Type B pancreatic cell (in vitro differentiated cells): ENCODE data around the gene LGR6. TPM values are rescaled to one million over a fixed set of nuclear protein-coding genes. Genes with fewer than 3 reads are reported as not detected.

Experiments
- DNase-seq: peaks from one replicate; pipeline ENCODE4 v3.0.0; 2021; ENCODE audit warnings: mixed read lengths; ENCODE audit not compliant: unreplicated experiment; ENCODE audit errors: extremely low spot score
- H3K27ac Mint-ChIP-seq: 2 replicates; pipeline ENCODE4 v1.8.0; 2021; ENCODE audit warnings: mild to moderate bottlenecking, mixed read lengths
- H3K27me3 Mint-ChIP-seq: 2 replicates; pipeline ENCODE4 v1.8.0; 2021; ENCODE audit warnings: mixed read lengths
- H3K36me3 Mint-ChIP-seq: 2 replicates; pipeline ENCODE4 v1.8.0; 2021; ENCODE audit warnings: mixed read lengths
- H3K4me1 Mint-ChIP-seq: one replicate; pipeline ENCODE4 v1.8.0; 2021; ENCODE audit warnings: mixed read lengths; ENCODE audit not compliant: unreplicated experiment
- H3K4me3 Mint-ChIP-seq: 2 replicates; pipeline ENCODE4 v1.8.0; 2021; ENCODE audit warnings: mild to moderate bottlenecking, mixed read lengths
- H3K9me3 Mint-ChIP-seq: 2 replicates; pipeline ENCODE4 v1.8.0; 2021; ENCODE audit warnings: mixed read lengths
- CTCF ChIP-seq: fragments of 200-600 bp; sonication (generic); conservative IDR thresholded peaks from 2 replicates; pipeline ENCODE4 v1.5.0; 2021; ENCODE audit warnings: antibody characterized with exemption, mild to moderate bottlenecking
- total RNA-seq: library from RNA; stranded (reverse); gene quantifications from 2 replicates; pipeline ENCODE4 v1.2.1, GENCODE V29; 2021; ENCODE audit warnings: low replicate concordance

LGR6 gene
- total RNA-seq, 1 donor from 2014 or later: 2.8 TPM

GRCh38 chr1:202146993-202147392, 46.6 kb upstream of the LGR6 start:
- no peak overlapping the region for H3K4me3 Mint-ChIP-seq
- no peaks in the 10 kb centered on the region for H3K9me3 Mint-ChIP-seq
- no peak for TF ChIP-seq CTCF
- no peak overlapping the region for H3K27ac Mint-ChIP-seq
- peaks cover 24% of the 10 kb centered on the region for H3K4me1 Mint-ChIP-seq
- DNase-seq: no peak
- H3K36me3 Mint-ChIP-seq: no peaks in the 10 kb centered on the region
- peaks cover 3% of the 10 kb centered on the region for H3K27me3 Mint-ChIP-seq

- Mint-ChIP-seq H3K9me3 (no peaks in the 10 kb centered on the region), H3K4me3 (no peak overlapping the region), H3K36me3 (no peaks in the 10 kb centered on the region), H3K27ac (no peak overlapping the region), H3K4me1 (peaks cover 16% of the 10 kb centered on the region), H3K27me3 (peaks cover 3% of the 10 kb centered on the region)
- TF ChIP-seq CTCF: no peak
- DNase-seq: no peak
Observed at GRCh38 chr1:202148391-202148790, 45.2 kb upstream of the LGR6 start.

GRCh38 chr1:202149566-202149965, 44.0 kb upstream of the LGR6 start:
- Mint-ChIP-seq H3K4me3 (no peak overlapping the region), H3K9me3 (no peaks in the 10 kb centered on the region), H3K36me3 (no peaks in the 10 kb centered on the region), H3K27me3 (peaks cover 3% of the 10 kb centered on the region), H3K27ac (no peak overlapping the region), H3K4me1 (peaks cover 14% of the 10 kb centered on the region)
- TF ChIP-seq CTCF: no peak
- no peak for DNase-seq

- Mint-ChIP-seq H3K4me3 (no peak overlapping the region), H3K36me3 (no peaks in the 10 kb centered on the region), H3K27ac (no peak overlapping the region)
Observed at GRCh38 chr1:202150187-202150586, 43.4 kb upstream of the LGR6 start.

GRCh38 chr1:202150602-202151001, 43.0 kb upstream of the LGR6 start:
- no peaks in the 10 kb centered on the region for H3K9me3 Mint-ChIP-seq
- no peaks in the 10 kb centered on the region for H3K36me3 Mint-ChIP-seq
- no peak overlapping the region for H3K27ac Mint-ChIP-seq
- DNase-seq: no peak
- peaks cover 8% of the 10 kb centered on the region for H3K27me3 Mint-ChIP-seq
- peaks cover 16% of the 10 kb centered on the region for H3K4me1 Mint-ChIP-seq
- H3K4me3 Mint-ChIP-seq: no peak overlapping the region
- TF ChIP-seq CTCF: no peak

More at GRCh38 chr1:202150187-202150586, 43.4 kb upstream of the LGR6 start:
- TF ChIP-seq CTCF: no peak
- no peaks in the 10 kb centered on the region for H3K9me3 Mint-ChIP-seq
- peaks cover 18% of the 10 kb centered on the region for H3K4me1 Mint-ChIP-seq
- H3K27me3 Mint-ChIP-seq: peaks cover 8% of the 10 kb centered on the region
- no peak for DNase-seq

GRCh38 chr1:202151045-202151444, 42.6 kb upstream of the LGR6 start:
- H3K27me3 Mint-ChIP-seq: peaks cover 8% of the 10 kb centered on the region
- H3K27ac Mint-ChIP-seq: no peak overlapping the region
- no peak for DNase-seq
- no peak for TF ChIP-seq CTCF
- peaks cover 16% of the 10 kb centered on the region for H3K4me1 Mint-ChIP-seq
- no peaks in the 10 kb centered on the region for H3K36me3 Mint-ChIP-seq
- no peaks in the 10 kb centered on the region for H3K9me3 Mint-ChIP-seq
- no peak overlapping the region for H3K4me3 Mint-ChIP-seq
